Stimulated activated CD8-positive, alpha-beta memory T cell treated with anti-CD3 and anti-CD28 coated beads, Interleukin-12 subunit alpha, Interleukin-12 subunit beta, amount 100 ng/mL, for 24 hours (primary cell): Measurements from ENCODE around the gene INPP5F.
"Not testable (repeated sequence)": the region's sequence is repeated elsewhere in the genome, so short reads cannot be mapped to it uniquely, and the experiment has no call there.

ENCODE experiments used
- DNase-seq: peaks from one replicate; pipeline ENCODE4 v3.0.0-alpha.2; 2020; ENCODE audit errors: extremely low read depth

Gene INPP5F

DNA sequence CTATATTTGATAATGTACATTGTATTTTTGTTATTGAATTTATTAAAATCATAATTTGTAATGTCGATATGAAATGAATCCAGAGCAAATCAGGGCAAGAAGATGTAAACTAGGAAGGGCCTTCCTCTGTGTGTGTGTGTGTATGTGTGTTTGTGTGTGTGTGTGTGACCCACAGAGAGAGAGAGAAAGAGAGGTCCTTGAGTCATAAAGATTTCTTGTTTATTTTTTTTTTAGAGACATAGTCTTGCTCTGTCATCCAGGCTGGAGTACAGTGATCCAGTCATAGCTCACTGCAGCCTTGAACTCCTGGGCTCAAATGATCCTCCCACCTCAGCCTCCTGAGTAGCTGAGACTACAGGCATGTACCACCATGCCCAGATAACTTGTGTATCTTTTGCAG lies 50.7 kb downstream of the INPP5F start:
- no peak for DNase-seq

DNA sequence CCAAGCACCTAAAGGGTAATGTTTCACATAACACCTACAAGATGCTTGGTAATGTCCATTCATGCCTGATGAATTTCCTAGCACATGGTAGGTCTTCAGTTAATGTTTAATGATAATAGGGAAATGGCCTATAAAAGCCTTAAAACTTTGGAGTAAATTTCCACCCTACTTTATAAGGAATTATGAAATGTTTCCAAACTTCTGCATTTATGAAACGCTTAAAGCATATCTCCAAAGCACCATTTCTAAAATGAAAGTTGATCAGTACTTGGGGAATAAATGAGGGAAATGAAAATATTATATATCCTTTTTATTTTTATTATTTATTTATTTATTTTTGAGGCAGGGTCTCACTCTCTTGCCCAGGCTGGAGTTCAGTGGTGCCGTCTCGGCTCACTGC lies 51.8 kb downstream of the INPP5F start:
- no peak for DNase-seq

DNA sequence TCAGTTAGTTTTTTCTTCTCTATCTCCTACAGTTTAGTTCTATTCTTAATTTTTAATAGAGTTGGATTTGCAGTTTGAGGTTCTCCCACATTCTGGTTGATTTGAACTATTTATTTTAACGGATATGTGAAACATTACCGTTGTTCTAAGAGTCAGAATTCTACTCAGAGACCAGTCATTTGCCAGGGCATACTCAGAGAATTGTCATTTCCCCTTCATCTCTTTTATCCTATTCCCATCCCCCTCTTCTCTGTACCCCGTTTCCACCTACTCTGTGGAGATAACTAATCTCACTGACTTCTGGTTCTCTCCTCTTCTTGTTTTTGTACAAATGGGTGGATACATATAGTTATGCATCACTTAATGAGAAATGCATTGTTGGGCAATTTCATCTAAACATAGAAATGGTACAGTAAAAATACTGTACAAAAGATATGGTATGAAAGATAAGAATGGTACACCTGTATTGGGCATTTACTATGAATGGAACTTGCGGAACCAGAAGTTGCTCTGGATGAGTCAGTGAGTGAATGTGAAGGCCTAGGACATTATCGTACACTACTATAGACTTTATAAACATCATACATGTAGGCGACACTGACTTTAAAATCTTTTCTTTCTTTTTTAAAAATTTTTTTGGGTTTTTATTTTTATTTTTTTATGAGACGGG lies 53.1 kb downstream of the INPP5F start:
- DNase-seq = no peak

DNA sequence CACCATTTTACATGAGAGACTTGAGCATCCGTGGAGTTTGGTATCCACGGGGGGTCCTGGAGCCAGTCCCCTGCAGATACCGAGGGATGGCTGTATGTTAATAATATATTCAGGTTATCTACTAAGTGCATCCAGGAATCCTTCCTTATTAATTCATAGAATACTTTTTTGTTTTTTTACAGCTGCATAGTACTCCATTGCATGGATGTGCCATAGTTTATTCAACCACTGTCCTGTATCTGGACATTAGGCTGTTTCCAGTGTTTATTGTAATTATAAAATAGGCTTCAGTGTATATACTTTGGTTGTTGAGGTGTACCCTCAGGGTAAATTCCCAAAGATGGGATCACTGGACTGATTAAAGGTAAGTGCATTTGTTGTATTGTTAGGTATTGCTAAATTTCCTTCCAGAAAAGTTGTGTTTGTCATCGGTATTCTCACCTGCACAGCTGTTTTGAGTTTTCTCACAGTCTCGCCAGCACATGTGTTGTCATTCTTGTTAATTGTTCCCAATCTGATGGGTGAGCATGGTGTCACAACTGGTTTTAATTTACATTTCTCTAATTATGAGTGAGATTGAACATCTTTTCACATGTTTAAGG lies 55.1 kb downstream of the INPP5F start:
- DNase-seq = no peak

DNA sequence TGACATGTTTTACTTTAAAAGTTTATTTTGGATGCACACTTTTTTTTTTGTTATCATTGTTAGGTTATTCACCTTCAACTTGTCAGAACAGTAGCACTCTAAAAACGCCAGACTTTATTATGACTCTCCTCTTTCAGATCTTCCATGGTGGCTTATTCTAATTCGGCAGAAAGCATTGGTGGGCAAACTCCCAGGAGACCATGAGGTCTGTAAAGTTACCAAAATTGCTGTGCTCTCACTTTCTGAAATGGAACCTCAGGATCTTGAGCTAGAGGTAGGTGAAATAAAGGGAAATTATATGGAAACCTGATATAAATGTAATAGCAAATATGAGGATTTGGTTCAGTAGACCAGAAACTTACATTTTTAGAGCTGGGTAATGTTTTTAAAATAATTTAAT lies 55.6 kb downstream of the INPP5F start:
- no peak for DNase-seq

DNA sequence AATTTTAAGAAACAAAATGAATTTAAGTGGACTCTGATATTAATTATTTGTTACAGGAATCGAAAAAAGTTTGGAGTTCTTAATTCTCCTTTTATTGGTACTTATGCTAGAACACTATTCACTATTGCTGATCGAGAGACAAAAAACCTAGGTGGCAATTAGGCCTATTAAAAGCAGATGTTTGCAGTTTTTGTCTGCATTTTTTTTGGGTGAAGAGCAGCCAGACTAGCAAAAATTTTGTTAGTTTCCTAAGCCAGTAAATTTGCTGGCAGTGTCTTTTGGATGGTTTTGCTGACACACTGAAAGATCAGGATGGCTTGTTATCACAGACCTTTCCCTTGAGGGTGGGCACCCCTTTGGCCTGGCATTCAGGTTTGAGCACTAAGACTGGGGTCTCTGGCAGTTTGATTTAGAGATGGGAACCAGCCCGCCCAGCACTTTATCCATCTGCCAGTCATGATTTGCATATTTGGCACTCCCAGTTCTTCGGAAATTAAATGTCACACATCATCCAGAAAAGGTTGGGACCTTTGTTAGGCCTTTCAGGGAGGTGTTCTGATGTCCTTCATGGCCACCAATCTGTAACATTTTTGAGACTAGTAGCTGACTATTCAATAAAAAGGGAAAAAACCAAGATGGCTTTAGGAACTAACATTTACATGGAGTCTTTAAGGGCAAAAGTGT lies 57.3 kb downstream of the INPP5F start:
- no peak for DNase-seq

DNA sequence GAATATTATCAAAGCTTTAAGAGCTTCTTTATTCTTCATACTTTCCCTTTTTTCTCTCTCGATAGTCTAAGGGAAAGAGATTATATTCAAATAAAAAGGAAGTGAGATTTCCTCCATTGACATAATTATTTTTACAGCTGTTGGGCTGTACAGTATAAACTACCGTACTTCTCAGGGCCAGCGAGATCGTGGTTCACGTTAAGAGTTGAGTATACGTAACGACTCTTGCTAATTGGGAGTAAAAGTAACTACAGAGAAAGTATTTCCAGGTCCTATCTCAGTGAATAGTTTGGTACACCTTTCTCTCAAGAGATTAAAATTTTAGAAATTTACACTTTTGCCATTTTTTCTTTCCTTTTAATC lies 57.8 kb downstream of the INPP5F start:
- no peak for DNase-seq

DNA sequence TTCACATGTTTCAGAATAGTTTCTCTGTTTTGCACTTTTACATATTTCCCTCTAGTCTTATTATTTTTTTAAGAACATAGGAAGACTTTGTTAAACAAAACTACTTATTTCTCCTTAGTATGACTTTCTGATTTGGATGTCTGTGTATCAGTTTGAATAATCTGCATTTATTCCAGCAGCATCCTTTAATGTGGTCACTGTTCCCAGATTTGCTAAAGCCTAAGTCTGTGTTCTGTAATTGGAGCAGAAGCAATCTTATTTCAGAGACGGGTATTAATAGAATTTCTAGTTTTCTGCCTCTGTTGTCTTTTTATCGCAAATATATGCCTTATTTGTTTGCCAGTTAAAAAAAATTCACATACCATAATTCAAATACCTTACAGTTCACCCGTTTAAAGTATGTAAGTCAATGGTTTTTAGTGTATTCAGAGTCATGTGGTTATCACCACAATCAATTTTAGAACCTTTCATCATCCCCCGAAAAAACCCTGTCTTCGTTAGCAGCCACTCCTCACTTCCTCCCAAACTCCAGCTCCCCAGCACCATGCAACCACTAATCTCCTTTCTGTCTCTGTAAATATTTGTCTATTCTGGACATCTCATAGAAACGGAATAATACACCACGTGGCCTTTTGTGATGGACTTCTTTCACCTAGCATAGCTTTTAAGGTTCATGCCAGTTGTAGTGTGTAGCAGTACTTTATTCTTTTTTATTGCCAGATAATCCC lies 58.7 kb downstream of the INPP5F start:
- no peak for DNase-seq

DNA sequence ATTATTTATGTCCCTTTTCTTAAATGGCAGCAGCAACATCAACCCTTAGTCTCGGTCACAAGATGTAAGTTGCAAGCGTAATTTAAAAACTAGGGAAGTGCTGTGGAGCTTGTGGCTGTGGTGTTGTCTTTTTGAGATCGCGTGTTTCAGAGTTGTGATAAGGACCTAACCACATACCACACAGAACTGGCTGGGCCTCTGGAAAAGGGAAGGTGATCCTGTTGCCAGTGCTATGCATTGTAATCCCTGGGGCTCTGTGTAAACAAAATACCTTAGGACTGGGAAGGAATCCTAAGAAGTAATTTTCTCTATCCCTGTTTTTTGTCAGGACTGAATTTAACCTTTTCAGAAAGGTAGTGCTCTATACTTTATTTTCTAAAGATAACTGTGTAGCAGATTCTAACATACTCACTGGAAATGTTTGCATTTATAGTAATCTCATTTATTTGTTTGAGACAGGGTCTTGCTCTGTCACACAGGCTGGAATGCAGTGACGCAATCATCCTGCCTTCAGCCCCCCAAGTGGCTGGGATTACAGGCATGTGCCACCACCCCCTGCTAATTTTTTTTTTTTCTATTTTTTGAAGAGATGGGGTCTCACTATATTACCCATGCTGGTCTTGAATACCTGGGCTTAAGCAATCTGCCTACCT lies 60.4 kb downstream of the INPP5F start:
- DNase-seq = no peak

DNA sequence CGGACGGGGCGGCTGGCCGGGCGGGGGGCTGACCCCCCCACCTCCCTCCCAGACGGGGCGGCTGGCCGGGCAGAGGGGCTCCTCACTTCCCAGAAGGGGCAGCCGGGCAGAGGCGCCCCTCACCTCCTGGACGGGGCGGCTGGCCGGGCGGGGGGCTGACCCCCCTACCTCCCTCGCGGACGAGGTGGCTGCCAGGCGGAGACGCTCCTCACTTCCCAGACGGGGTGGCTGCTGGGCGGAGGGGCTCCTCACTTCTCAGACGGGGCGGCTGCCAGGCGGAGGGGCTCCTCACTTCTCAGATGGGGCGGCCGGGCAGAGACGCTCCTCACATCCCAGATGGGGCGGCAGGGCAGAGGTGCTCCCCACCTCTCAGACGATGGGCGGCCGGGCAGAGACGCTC lies 69.3 kb downstream of the INPP5F start:
- not testable (repeated sequence) for DNase-seq

DNA sequence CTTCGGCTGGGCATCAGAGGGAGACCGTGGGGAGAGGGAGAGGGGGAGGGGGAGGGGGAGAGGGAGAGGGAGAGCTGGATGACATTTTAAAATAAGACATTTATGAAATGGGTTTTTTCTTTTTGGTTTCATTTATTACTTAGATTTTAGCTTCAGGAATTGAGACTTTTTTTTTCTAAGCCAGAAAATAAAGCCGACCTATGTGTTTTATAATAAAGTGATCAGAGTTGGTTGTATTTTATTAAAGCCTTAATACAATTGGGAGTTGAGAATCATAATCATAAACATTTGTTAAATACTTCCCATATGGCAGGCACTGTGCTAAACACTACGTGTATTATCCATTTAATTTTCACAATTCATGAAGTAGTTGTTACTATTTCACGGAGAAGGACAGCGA lies 70.2 kb downstream of the INPP5F start:
- no peak for DNase-seq

DNA sequence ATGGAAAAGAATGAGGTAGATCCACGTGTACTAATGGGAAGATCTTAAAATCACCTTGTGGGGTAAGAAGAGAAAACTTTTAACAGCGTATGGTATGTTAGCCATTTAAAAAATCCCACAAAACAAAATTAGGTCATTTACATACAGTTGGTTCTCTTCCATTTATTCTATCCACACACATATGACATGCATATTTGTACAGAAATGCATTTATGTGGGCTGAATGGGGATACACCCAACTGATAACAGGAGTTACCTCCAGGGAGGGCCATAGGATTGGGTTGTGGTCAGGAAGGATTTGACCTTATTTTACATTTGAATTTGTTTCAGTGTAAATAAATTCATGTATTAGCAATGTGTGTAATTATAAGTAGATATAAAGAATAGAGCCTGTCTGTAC lies 75.3 kb downstream of the INPP5F start:
- DNase-seq = no peak

DNA sequence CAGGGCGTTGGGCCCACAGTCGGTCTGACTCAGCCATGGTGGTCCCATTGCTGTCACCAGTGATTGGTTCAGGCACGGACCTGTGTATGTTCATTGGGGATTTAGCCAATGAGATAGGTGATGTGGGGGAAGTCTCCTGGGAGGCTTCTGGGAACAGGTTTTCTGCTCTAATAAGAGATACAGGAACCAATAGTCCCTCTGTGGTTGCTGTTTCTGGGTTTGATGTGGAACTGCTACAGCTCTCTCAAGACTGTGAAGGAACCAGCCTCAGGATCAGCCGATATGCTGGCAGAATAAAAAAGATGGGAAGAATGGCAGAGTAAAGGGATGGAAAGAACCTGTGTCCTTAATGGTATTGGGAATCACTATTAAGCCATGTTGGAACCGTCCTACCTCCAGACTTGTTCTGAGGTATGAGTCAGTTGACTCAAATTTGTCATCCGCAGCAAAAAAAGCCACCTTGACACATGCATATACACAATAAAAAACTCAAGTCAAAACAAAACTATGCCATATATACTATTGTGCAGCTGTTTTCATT lies 76.2 kb downstream of the INPP5F start:
- no peak for DNase-seq

DNA sequence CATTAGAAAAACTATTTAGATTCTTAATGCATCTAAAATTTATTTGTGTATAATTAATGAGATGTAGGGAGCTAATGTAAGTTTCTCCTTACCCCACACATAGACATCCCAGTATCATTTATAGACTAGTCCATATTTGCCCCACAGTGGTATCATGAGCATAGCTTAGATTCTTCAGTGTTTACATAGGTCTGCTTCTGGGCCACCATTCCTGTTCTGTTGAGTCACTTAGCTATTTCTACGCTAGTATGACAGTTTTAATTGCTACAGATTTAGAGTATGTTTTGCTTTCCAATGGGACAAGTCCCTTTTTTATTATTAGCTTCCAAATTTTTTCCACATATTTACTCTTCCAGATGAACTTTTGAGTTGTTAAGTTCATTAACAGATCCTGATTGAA lies 77.4 kb downstream of the INPP5F start:
- no peak for DNase-seq

DNA sequence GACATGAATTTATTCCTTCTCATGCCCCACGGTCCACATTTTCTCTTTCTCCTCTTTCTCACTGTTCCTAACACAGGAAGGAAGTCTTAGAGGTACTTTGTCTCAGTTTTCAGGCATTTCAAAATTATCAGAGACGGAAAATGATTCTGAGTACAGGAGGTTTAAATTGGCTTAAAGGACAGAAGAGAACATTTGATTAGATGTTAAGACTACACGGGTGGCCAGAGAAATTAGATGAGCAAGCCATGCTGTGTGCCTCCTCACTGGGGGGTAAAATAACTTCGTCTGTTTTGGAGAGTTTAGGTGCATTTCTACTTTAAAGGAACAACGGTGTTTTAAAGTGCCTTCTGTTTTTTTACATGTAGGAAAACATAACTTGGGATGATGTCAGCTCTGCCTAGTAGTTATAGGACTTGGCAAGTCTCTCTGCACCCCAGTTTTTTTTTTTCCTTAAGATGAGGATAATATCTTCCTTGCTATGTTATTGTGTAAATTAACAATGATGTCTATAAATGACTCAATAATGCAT lies 79.9 kb downstream of the INPP5F start:
- no peak for DNase-seq

DNA sequence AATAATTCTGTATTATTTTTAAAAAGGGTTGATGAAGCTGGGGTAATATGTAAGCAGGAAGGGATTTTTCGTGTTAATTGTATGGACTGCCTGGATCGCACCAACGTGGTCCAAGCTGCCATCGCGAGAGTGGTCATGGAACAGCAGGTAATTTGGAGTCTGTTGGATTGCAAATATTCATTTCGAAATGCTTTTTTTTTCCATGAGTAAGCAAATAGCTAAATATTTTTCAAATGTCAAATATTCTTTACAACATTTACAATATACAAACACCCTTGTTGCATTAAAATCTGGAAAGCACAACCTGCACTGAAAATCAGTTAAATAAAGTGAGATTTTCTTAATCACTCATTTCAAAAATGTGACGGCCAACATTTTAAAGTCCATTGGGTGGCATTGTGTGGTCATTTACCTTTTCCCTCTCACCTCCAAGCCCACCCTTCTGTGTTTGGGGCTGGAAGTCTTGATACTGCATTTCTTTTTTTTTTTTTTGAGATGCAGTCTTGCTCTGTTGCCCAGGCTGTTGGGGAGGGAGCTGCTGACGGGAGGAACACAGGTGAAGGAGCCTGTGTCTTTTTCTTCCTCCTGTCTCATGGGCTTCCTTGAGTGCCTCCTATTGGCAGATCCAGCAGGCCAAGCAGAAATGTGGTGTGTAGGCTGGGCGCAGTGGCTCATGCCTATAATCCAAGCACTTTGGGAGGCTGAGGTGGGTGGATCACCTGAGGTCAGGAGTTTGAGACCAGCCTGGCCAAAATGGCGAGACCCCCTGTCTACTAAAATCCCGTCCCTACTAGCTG lies 80.7 kb downstream of the INPP5F start:
- no peak for DNase-seq

DNA sequence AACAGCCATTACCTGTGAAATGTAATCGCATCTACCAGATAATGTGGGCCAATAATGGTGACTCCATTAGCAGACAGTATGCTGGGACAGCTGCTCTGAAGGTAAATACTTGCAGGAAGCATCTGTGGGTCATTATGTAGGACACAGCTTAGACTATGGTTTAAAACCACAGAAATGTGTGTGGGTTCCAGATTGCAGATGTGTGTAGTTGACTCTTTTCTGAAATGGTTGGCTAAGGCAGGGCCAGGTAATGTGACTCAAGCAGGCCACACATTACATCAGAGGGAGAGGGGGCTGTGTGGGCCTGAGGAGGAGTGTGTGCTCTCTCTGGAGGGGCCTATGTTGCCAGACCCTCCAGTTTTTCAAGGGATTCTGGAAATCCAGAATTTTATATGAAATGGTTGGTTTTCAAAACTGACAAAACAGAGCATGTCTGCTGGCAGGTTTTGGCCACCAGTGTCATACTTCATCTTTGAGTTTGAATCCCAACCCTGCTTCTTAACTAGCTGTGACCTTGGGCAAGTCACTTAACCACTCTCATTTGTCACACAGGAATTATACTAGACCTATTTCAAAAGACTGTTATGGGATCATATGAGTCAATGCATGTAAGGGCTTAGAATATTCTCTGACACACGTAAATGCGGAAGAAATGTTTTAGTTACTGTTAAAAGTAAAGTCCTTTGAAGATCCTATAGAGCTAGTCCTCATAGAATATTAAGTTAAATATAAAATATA lies 82.3 kb downstream of the INPP5F start:
- no peak for DNase-seq

DNA sequence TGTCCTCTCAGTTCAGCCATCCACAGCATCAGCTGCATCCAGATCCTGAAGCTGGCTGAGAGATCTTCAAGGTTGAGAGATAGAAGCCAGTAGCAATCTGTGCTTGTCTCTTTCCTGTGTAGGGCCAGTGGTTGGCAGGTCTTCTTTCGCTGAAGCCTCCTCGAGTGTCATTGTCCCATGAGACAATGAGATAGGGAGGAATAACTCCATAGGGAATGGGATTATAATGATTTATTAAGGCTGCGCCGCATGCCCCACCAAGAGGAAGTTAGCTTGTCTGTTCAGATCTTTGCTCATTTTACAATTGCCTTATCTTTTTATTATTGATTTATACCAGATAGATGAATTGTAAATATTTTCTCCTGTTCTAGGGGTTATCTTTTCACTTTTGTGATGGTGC lies 85.3 kb downstream of the INPP5F start:
- no peak for DNase-seq

DNA sequence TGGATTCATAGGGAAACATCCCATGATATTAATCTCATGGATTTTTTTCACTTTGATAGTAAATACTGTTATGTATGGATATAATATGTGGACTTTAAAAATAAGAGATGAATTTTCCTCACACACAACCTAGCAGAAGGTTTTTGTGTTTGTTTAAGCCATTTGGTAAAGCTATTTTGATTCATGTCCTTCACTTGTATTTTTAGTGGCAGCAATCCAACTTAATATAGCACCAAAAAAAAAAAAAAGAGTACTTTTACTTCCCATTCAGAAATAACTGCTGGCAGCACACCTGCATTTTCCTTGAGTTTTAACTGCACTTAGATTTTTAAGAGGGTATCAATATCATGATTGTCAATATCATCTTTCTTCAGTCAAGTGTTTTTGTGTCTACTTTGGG lies 86.8 kb downstream of the INPP5F start:
- no peak for DNase-seq

DNA sequence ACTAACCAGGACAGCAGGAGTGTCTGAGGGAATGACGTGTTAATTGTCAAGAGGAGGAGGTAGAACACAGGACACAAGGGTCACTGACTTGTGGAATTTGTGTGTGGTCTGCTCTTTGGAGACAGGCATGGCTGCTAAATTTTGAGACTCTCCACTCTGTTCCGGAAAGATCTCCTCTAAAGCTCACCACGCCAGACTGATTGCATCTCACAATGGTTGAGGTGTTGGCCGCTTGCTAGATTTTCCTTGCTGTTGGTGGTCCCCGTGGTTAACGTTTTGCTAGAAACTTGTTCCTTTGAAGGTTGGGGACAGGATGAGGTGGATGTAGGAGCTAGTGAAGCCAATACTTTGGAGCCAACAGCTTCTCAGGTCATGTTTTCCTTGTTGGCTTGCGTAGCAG lies 89.8 kb downstream of the INPP5F start:
- no peak for DNase-seq
